SJCRH30 (cell line): ENCODE data around the gene PEG3. TPM values are rescaled to one million over a fixed set of nuclear protein-coding genes. Genes with fewer than 3 reads are reported as not detected.
"Not testable (repeated sequence)": the region's sequence is repeated elsewhere in the genome, so short reads cannot be mapped to it uniquely, and the experiment has no call there.

ENCODE experiments used
- DNase-seq, 2 experiments: peaks; one replicate each; pipeline ENCODE4 v3.0.0-alpha.2; 2015 to 2020
- H3K27ac ChIP-seq: fragments of 250-450 bp; sonication (Bioruptor Pico); 2 replicates; pipeline ENCODE4 v1.5.1; 2020; ENCODE audit warnings: mild to moderate bottlenecking, moderate library complexity
- H3K27me3 ChIP-seq: fragments of 250-450 bp; sonication (Bioruptor Pico); 2 replicates; pipeline ENCODE4 v1.5.1; 2020; ENCODE audit warnings: mild to moderate bottlenecking, moderate library complexity
- H3K36me3 ChIP-seq: fragments of 250-450 bp; sonication (Bioruptor Pico); 2 replicates; pipeline ENCODE4 v1.5.1; 2020; ENCODE audit warnings: mild to moderate bottlenecking, moderate library complexity
- H3K4me1 ChIP-seq: fragments of 250-450 bp; sonication (Bioruptor Pico); 2 replicates; pipeline ENCODE4 v1.5.1; 2020; ENCODE audit warnings: mild to moderate bottlenecking, moderate library complexity
- H3K4me3 ChIP-seq: fragments of 250-450 bp; sonication (Bioruptor Pico); 2 replicates; pipeline ENCODE4 v1.5.1; 2020; ENCODE audit warnings: mild to moderate bottlenecking, moderate library complexity
- H3K9me3 ChIP-seq: fragments of 250-450 bp; sonication (Bioruptor Pico); replicated peaks from 2 replicates; pipeline ENCODE4 v1.5.1; 2020; ENCODE audit warnings: mild to moderate bottlenecking, moderate library complexity
- total RNA-seq: library from RNA; depleted of rRNA; stranded (reverse); fragments of >200 nt; shearing (Covaris generic); gene quantifications from 2 replicates; pipeline ENCODE4 v1.2.3, GENCODE V29; 2014; rRNA removed

The PEG3 gene
- total RNA-seq, result 501 and 545 TPM in 2 replicates

- peak; percentile 95 to 96 for DNase-seq
- Histone ChIP-seq H3K4me3 (peak within 1 kb of the TSS; percentile 79), H3K9me3 (no peaks in the 10 kb centered on the region), H3K4me1 (peaks cover 10% of the 10 kb centered on the region), H3K27me3 (no peaks in the 10 kb centered on the region), H3K27ac (peak within 1 kb of the TSS; percentile 92), H3K36me3 (peaks cover 8% of the 10 kb centered on the region)
These were observed at the start of gene PEG3, which contains the start of gene ZIM2 for GRCh38 chr19:56840451-56841192. PEG3 (minus strand) TSS chr19:56840726; CDS start chr19:56824655, 16,071 bp downstream. ZIM2 (minus strand) TSS chr19:56840726; CDS start chr19:56824277, 16,449 bp downstream.

DNA sequence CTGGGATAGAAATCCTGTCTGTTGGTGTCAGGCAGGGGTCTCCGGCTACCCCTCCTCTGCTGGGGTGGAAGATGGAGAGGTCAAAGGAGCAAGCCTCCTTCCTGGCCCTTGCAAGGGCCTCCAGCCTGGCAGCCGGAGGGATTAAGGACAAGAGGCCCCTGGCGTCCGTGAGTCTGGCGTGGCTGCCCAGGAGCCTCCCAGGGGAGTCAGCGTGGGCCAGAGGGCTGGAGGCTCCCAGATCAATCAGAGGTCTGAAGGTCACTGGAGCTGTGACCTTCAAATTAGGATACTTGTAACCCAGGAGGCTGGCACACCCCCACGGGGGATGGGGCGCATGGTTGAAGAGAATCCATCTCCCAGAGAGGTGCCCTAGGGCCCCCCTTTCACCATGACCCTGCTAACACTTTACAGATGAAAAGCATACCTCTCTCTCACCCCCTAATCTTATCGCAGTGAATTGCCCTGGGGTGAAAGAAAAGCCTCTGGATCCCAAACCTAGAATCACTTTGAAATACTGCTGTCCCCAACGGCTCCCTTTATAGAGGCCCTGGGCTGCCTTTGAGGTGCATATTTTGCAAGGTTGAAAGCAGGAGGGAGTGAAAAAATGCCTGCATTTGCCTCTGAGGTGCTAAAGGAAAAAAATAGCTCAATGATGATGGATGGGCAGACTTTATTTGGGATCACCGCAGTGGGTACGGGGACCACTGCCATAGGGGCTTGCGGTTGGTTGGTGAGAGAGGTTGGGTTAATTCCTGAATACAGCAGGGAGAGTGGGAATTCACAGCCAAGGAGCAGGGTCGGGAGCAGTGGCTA, 44.9 kb upstream of the PEG3 start:
- H3K9me3 ChIP-seq, result peaks cover 3% of the 10 kb centered on the region; the same call in 1 of the 2 replicates
- H3K27ac ChIP-seq, result peak overlapping the region; percentile 92
- peaks cover 29% of the 10 kb centered on the region for H3K4me1 ChIP-seq
- H3K27me3 ChIP-seq, result no peaks in the 10 kb centered on the region
- H3K36me3 ChIP-seq, result no peaks in the 10 kb centered on the region
- H3K4me3 ChIP-seq, result peak overlapping the region; percentile 14
- peak; percentile 75 to 79 for DNase-seq

DNA sequence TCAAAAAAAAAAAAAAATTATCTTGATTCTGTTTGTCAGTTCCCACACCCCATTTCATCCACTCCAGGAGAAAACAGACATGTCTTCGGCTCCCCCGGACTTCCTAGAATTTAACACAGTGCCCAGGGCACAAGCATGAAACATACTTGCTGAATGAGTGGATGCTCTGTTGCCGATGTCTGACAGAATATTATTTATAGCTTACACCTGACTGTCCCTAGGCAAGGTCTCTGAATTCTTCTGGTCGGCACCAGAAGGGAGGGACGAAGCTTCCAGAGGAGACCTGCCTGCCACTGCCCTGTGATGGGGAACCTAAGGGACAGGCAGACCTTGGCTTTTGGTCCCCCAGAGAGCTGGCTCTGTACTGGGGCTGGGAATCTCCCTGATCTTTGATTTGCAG, 43.9 kb upstream of the PEG3 start:
- Histone ChIP-seq H3K4me1 (peaks cover 29% of the 10 kb centered on the region), H3K36me3 (no peaks in the 10 kb centered on the region), H3K27ac (peak overlapping the region; percentile 92)

DNA sequence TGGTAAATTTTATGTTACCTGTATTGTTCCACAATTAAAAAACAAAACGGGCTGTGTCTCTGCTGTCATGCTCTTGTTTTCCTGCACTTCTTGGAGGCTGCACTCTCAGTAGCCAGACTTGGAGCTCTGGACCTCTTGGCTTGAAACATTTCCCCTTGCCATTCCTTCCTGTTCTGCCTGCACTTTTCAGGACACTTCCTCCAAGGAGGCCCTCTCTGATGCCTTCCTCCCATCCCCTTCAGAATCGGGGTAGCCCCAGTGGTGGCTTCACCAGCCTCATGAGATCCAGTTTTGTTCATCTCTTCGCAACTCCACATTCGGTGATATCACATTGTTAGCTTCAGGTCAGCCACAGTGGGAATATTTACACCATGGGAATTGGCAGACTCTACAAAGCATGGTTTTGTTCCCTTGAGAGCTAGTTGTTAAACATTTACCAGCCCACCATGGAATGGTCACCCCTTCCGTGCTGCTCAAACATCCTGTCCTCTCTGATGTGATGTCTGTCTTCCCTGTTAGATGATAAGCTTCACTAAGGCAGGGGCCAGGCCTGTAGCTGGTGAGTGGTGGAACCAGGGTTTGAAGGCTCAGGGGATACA, 40.2 kb upstream of the PEG3 start:
- peaks cover 6% of the 10 kb centered on the region; the same call in 1 of the 2 replicates for H3K9me3 ChIP-seq
- no peaks in the 10 kb centered on the region for H3K36me3 ChIP-seq
- no peak overlapping the region for H3K4me3 ChIP-seq
- no peak overlapping the region for H3K27ac ChIP-seq
- DNase-seq, result no peak
- no peaks in the 10 kb centered on the region for H3K27me3 ChIP-seq
- H3K4me1 ChIP-seq, result peaks cover 31% of the 10 kb centered on the region

More for the DNA sequence above, 43.9 kb upstream of the PEG3 start:
- peaks cover 3% of the 10 kb centered on the region; the same call in 1 of the 2 replicates for H3K9me3 ChIP-seq
- peak; percentile 78 to 81 for DNase-seq
- H3K27me3 ChIP-seq, result no peaks in the 10 kb centered on the region
- H3K4me3 ChIP-seq, result peak overlapping the region; percentile 14

DNA sequence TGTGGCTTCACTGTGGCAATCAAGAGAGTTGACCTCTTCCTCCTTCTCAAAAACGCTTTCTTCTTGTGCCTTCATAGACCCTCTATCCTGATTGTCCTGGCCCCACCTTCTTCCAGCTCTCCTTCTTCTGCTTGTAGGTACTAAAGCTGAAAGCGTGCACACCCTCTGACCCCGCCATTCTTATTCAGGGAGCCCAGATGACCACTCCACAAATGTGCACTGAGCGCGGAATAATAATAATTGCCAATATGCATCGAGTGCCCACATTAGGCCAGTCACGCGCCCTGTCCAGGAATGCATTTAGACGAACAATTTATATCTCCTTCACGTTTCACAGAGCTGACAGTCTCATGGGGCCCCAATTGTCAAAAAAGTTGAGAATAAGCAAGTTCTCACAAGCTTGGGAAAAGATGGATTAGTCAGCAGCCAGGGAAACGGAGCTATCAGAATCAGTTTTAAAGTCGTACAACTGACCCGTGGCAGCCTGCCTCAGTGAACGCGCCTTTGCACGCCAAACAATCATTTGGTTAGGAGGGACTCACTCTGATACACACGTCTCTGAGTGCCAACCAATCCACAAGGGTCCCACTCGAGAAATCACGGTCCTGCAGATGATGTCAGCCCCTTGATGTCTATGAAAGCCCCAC, 36.7 kb upstream of the PEG3 start:
- peaks cover 19% of the 10 kb centered on the region for H3K9me3 ChIP-seq
- no peaks in the 10 kb centered on the region for H3K36me3 ChIP-seq
- DNase-seq, result no peak
- H3K4me3 ChIP-seq, result no peak overlapping the region
- no peaks in the 10 kb centered on the region for H3K27me3 ChIP-seq
- H3K4me1 ChIP-seq, result peaks cover 18% of the 10 kb centered on the region
- H3K27ac ChIP-seq, result no peak overlapping the region

DNA sequence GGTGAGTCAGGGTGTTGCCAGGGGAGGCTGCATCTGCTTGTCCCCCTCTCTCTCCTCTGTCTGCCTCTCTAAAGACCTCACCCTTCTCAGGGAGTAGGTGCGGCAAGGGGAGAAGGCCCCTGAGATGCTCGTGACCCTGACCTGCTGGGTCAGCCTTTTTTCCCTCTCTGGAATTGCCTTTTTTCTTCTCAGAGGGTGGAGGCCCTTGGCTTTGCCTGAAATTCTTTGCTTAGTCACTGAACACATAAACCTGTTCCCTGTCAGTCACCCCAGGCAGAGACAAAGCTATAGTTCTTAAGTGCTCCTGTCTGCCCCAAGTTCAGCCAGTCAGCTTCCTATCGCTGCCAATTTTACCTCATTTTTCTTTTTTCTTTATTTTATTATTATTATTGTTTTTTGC, 35.2 kb upstream of the PEG3 start:
- Histone ChIP-seq H3K36me3 (no peaks in the 10 kb centered on the region), H3K9me3 (peaks cover 16% of the 10 kb centered on the region), H3K4me1 (peaks cover 18% of the 10 kb centered on the region), H3K4me3 (no peak overlapping the region), H3K27me3 (no peaks in the 10 kb centered on the region), H3K27ac (peak overlapping the region; percentile 87)
- DNase-seq, result peak; percentile 79 to 86

- Histone ChIP-seq H3K9me3 (peaks cover 16% of the 10 kb centered on the region), H3K4me1 (peaks cover 18% of the 10 kb centered on the region), H3K36me3 (no peaks in the 10 kb centered on the region), H3K27ac (no peak overlapping the region), H3K4me3 (no peak overlapping the region), H3K27me3 (no peaks in the 10 kb centered on the region)
- no peak for DNase-seq
These were observed 34.0 kb upstream of the PEG3 start for GRCh38 chr19:56874530-56874929.

DNA sequence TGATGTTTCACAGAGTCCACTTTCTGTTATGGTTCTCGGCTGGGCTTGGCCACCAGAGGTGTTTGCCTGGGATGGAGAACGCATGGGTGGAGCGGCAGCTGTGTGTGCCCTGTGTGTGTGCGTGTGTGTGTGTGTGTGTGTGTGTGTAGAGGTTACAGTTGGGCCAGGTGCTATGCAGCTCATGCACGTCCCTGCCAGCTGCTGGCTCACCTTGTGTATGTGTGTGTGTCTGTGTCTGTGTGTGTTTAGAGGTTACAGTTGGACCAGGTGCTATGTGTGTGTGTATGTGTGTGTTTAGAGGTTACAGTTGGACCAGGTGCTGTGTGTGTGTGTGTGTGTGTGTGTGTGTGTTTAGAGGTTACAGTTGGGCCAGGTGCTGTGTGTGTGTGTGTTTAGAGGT, 33.0 kb upstream of the PEG3 start:
- Histone ChIP-seq H3K27ac (no peak overlapping the region), H3K27me3 (no peaks in the 10 kb centered on the region), H3K4me1 (peaks cover 18% of the 10 kb centered on the region), H3K36me3 (no peaks in the 10 kb centered on the region), H3K4me3 (no peak overlapping the region), H3K9me3 (peaks cover 16% of the 10 kb centered on the region)
- no peak for DNase-seq

DNA sequence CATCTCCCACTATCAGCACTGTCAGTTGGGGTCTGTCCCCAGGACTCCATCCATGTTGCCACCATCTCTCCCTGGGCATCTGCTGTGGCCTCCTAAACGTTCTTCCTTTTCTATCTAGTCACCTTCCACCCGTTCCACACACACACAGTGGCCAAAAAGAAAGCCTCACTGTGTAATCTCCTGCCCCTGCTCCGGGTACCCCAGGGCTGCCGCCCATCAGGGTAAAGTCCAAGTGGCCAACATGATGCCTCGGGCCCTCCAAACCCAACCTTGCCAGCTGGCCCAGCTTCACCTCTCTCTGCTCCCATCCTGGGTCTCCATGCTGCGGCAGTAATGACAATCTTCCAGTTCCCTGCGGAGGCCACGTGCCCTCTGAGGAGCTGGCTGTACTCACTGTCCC, 29.4 kb upstream of the PEG3 start:
- Histone ChIP-seq H3K4me1 (no peaks in the 10 kb centered on the region), H3K9me3 (peaks cover 10% of the 10 kb centered on the region), H3K36me3 (no peaks in the 10 kb centered on the region), H3K27me3 (no peaks in the 10 kb centered on the region), H3K4me3 (no peak overlapping the region), H3K27ac (no peak overlapping the region)
- DNase-seq, result no peak

GRCh38 chr19:56868446-56868845, 27.9 kb upstream of the PEG3 start:
- Histone ChIP-seq H3K4me1 (0 out of 2 replicates have a peak, but pooled peaks cover 4% of the 10 kb centered on the region), H3K9me3 (no peaks in the 10 kb centered on the region), H3K36me3 (no peaks in the 10 kb centered on the region), H3K27ac (no peak overlapping the region), H3K27me3 (no peaks in the 10 kb centered on the region), H3K4me3 (no peak overlapping the region)
- no peak for DNase-seq

GRCh38 chr19:56866538-56866937, 26.0 kb upstream of the PEG3 start:
- H3K27ac ChIP-seq, result no peak overlapping the region
- peaks cover 15% of the 10 kb centered on the region for H3K4me1 ChIP-seq
- H3K36me3 ChIP-seq, result no peaks in the 10 kb centered on the region
- H3K9me3 ChIP-seq, result no peaks in the 10 kb centered on the region
- no peak overlapping the region for H3K4me3 ChIP-seq
- DNase-seq, result no peak
- H3K27me3 ChIP-seq, result no peaks in the 10 kb centered on the region

- H3K27ac ChIP-seq, result no peak overlapping the region
- H3K4me1 ChIP-seq, result peaks cover 15% of the 10 kb centered on the region
- DNase-seq, result no peak
- H3K27me3 ChIP-seq, result no peaks in the 10 kb centered on the region
- no peak overlapping the region for H3K4me3 ChIP-seq
- no peaks in the 10 kb centered on the region for H3K9me3 ChIP-seq
- H3K36me3 ChIP-seq, result no peaks in the 10 kb centered on the region
These were observed 24.1 kb upstream of the PEG3 start for GRCh38 chr19:56864443-56865125.

- Histone ChIP-seq H3K9me3 (no peaks in the 10 kb centered on the region), H3K4me1 (peaks cover 15% of the 10 kb centered on the region), H3K36me3 (no peaks in the 10 kb centered on the region), H3K27me3 (no peaks in the 10 kb centered on the region), H3K4me3 (no peak overlapping the region), H3K27ac (peak overlapping the region; percentile 77)
- peak; percentile 39 to 81 for DNase-seq
These were observed 22.2 kb upstream of the PEG3 start for GRCh38 chr19:56862741-56863140.

DNA sequence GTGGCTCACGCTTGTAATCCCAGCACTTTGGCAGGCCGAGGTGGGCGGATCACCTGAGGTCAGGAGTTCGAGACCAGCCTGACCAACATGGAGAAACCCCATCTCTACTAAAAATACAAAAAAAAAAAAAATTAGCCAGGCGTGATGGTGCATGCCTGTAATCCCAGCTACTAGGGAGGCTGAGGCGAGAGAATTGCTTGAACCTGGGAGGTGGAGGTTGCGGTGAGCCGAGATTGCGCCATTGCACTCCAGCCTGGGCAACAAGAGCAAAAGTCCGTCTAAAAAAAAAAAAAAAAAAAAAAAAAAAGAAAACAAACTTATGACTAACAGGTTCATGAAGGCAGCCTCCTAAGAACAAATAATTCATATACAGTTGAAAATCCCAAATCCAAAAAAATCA, 19.9 kb upstream of the PEG3 start:
- H3K4me1 ChIP-seq, result peaks cover 15% of the 10 kb centered on the region
- not testable (repeated sequence) for H3K4me3 ChIP-seq, H3K27ac ChIP-seq, H3K9me3 ChIP-seq, H3K27me3 ChIP-seq, DNase-seq, H3K36me3 ChIP-seq
